HG02571 (cell line): ENCODE measurements around the gene CPLX3.

Experiments used
- ATAC-seq: cut with Tn5 transposase; IDR thresholded peaks from one replicate; pipeline ENCODE4 v1.9.1; 2021; ENCODE audit warnings: mild to moderate bottlenecking, moderate library complexity; ENCODE audit not compliant: unreplicated experiment

CPLX3 gene

DNA sequence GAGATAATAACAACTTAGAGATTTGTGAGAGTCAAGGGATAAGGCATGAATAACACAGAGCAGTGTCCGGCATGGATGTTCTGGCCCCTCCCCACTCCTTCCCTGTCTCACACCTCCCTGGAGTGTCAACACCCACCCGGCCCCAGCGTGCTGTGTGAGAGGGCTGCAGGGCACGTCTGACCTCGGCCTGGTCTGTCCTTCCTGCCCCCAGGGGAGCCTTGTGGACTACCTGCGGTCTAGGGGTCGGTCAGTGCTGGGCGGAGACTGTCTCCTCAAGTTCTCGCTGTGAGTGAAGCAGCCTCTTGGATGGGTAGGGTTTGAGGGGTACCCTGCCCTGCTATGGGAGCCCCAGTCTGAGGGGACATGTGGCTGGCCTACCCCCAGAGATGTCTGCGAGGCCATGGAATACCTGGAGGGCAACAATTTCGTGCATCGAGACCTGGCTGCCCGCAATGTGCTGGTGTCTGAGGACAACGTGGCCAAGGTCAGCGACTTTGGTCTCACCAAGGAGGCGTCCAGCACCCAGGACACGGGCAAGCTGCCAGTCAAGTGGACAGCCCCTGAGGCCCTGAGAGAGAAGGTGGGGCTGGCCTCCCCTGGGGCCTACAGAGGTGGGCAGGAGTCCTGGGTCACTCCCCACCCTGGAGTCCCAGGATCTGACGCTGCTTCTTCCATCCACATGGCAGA is 25.0 kb upstream of the CPLX3 start:
- no peak for ATAC-seq

DNA sequence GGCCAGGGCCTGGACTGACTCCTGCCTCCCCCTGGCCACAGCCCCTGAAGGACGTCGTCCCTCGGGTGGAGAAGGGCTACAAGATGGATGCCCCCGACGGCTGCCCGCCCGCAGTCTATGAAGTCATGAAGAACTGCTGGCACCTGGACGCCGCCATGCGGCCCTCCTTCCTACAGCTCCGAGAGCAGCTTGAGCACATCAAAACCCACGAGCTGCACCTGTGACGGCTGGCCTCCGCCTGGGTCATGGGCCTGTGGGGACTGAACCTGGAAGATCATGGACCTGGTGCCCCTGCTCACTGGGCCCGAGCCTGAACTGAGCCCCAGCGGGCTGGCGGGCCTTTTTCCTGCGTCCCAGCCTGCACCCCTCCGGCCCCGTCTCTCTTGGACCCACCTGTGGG is 24.1 kb upstream of the CPLX3 start:
- ATAC-seq = no peak

DNA sequence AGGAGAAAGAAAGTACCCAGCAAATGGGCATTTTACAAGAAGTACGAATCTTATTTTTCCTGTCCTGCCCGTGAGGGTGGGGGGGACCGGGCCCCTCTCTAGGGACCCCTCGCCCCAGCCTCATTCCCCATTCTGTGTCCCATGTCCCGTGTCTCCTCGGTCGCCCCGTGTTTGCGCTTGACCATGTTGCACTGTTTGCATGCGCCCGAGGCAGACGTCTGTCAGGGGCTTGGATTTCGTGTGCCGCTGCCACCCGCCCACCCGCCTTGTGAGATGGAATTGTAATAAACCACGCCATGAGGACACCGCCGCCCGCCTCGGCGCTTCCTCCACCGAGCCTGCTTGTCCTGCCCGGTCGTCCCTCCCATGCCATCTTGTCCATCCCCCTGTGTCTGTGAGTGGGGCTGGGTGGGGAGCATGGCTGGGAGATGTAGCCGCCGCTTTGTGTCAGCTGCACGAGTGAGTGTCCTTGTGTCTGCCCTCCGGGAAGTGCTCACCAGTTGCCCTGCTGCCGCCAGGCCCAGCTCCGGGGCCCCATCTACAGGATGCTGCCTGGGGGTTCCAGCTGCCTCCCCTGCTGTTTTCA is 23.5 kb upstream of the CPLX3 start:
- ATAC-seq = no peak

DNA sequence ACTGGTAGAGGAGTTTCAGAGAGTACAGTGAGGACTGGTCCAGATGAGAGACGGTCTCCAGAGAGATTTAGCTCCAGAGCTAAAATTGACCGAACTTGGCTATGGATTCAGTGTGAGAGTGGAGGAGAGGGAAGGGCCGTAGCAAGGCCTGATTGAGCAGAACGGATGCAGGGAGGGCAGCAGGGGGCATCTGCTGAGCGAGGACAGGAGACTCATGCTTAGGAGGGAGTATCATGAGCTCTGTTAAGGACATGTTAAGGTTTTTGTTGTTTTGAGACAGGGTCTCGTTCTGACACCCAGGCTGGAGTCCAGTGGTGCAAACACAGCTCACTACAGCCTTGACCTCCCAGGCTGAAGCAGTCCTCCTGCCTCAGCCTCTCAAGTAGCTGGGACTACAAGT is 21.5 kb upstream of the CPLX3 start:
- ATAC-seq = no peak

DNA sequence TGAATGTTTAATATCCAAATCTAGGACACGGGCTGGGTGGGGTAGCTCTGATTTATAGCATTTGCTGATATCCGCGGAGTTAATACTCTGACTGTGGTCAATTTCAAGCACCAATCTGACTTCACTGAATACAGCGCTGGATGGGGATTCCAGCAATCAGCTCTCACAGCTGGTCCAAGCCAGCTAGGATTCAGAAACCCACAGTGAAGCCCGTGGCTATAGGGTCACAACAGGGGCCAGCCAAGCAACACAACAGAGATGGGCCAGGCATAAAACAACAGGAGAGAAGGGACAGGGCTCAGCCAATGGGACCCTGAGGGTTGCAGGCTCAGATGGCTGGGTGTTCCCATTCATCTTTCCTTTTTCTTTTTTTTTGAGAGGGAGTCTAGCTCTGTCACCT is 19.1 kb upstream of the CPLX3 start:
- ATAC-seq = no peak

DNA sequence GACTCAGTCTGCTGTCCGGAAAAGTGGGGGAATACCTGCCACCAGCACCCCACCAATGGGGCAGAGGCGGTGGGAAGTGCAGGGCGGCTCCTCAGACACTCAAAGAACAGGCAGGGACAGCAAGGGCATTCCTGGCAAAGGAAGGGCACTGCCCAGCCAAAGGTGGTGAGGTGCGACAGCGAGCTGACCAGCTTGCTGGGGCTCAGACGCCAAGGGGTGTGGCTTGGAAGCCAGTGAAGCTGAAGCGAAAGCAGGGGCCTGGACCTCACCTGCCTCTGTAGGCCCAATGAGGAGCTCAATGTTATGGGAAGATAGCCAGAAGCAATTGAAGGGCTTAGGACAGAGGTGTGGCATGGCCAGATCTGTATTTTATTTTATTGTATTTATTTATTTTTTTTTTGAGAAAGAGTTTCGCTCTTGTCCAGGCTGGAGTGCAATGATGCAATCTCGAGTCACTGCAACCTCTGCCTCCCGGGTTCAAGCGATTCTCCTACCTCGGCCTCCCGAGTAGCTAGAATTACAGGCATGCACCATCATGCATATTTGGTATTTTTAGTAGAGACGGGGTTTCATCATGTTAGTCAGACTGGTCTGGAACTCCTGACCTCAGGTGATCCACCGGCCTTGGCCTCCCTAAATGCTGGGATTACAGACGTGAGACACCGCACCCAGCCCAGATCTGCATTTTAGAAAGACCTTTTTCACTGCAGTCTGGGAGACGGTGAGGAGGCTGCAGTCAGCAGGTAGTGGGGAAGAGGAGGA is 18.2 kb upstream of the CPLX3 start:
- no peak for ATAC-seq

DNA sequence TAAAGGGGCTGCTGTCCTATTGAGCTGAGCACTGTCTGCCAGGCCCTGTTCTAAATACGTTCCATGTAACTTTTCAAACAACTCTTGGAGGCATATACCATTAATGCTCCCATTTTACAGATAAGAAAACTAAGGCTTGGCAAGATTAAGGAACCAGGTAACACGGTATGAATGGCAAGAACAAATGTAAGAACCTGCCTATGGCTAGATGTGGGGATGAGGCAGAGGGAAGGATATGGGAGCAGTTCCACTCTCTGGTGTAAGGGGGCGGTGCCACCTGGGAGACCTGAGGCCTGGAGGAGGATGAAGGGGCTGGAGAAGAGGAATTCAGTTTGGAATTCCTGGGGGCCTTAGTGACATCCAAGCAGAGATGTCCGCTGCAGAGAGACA is 17.6 kb upstream of the CPLX3 start:
- ATAC-seq = no peak

DNA sequence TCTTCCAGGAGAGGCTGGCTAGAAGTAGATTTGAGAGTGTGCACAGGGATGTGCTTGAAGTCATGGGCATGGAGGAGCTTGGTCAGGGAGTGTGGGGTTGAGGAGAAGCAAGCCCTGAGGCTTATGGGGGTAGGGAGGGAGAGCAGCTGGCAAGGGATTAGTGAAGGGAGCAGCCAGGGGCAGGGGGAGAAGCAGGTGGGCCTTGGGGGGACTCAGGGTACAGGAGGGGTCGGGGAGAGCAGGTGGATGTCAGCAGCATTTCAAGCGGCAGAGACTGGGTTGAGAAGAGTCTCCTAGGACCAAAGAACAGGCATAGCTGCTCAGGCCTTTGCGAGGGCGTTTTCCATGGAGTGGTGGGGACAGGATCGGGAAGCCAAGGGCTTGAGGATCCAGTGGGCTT is 17.2 kb upstream of the CPLX3 start:
- no peak for ATAC-seq

DNA sequence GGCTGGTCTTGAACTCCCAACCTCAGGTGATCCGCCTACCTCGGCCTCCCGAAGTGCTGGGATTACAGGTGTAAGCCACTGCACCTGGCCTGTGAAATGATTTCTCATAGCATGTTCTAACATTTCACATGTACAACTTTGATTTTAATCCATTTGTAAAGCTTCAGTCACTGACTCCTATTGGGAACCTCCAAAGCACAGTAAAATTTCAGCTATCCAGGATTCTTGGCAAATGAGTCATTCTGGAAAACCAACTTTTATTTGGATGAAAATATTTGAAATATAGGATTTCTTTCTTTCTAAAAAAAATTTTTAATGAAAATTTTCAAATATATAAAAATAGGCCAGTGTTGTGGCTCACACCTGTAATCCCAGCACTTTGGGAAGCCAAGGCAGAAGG is 16.5 kb upstream of the CPLX3 start:
- ATAC-seq = no peak

DNA sequence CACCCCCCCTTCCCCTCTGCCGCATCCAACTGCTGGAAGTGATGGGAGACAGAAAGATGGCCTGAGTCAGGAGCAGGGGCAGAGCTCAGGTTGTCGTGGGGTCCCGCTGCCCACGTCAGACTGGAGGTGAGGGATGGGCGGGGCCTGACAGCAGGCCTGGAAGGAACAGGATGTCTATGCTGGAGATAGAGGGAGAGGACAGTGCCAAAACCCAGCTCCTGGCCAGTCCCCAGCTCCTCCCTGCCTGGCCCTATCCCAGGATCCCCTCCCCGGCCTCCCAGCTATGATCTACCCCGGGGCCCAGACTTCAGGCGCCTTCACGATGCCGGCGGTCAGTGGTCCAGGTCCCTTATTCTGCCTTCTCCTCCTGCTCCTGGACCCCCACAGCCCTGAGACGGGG is 13.9 kb upstream of the CPLX3 start, which contains the start of gene LMAN1L:
LMAN1L (plus strand) TSS at position 303 of the 400 bp plus-strand sequence; CDS start at position 323, 20 bp downstream.
- ATAC-seq = no peak

DNA sequence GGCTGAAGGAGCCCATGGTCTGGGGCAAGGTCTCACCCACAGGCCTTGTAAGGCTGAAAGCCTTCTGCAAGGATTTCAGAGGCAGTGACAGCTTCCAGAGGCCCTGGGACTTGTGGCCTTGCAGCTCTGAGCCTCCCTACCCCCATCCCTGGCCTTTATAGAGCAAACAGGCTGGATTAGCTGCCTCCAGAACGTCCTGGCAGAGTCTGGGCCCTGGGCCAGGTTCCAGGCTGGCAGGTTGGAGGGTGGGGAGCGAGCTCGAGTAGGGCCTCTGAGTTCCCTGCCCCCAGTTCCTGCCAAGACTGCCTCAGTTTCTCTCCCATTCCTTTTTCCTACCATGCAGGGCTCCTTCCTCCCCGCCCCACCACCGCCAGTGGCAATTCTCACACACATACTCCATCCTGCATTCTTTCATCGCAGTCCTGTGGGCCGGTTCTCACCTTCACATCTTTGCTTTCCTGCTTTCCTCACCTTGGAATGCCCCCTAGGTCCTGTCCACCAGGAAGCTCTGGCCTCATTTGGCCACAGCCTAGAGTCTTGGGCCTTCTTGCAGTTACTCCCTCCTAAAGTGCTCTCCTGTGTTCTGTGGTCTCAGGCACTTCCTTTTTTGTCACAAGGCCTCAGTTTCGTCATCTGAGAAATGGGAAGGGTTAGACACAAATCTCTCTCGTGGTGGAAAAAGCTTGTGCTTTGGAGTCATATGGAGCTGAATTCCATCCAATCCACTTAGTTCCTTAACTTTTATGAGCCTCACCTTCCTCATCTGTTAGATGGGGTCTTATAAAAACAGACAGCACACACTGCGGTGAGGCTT is 11.1 kb upstream of the CPLX3 start:
- ATAC-seq = no peak

DNA sequence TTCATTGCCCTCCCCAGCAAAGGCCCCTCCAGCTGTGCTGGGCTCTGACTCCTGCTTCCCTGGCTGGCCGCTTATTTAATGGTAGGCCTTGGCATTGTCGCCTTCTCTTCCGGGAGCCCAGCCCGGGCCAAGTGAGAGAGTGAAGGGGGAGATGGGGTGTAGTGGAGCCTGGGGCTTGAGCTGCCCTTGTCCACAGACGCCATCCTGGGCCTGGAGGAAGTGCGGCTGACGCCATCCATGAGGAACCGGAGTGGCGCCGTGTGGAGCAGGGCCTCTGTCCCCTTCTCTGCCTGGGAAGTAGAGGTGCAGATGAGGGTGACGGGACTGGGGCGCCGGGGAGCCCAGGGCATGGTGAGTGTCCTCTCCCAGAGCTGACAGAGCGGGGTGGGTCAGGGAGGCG is 10.5 kb upstream of the CPLX3 start:
- no peak for ATAC-seq

DNA sequence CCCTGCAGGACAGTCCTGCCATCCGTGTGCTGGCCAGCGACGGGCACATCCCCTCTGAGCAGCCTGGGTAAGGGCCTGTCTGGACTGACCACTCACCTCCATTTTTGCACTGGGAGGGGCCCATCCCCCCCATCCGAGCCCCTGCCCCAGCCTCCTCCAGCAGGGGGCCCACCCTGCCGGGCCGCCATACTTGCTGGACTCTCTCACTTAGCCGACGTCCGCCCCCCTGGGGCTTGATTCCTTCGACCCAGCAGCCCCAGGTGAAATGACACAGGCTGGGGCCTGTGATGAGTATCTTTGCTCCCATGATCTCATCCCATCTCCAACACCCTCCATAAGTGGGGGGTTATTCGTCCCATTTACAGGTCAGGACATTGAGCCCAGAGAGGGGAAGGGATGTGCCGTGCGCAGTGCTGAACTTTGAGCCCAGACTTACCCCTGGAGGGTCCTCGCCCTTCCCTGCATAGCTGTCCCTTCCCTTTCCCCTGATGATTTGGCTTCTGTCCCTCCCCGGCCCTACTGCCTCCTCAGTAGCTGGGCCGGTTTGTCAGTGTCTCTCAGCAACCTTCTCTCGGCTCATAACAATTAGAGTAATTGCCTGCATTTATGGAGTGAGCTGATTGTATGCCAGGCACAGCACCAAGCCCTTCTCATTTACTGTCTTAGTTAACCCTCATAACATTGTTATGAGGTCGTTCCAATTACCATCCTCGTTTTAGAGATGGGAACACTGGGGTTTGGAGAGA is 9.6 kb upstream of the CPLX3 start:
- no peak for ATAC-seq

DNA sequence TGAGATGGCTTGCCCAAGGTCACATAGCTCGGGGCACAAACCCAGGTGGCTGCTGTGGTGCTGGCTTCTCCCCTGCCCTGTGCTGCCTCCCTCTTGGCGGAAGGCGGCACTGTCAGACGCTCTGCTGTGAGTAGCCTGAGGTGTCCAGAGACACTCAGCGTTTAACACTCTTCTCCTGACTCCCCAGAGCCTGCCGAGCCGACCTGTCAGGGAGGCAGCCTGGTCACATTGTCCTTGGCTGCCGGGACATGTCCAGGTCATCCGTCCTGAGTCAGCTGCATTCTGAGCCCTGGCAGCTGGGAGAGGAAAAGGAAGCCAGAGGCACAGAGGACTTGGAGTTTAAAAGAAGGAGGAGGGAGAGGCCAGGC is 9.1 kb upstream of the CPLX3 start:
- ATAC-seq = no peak

DNA sequence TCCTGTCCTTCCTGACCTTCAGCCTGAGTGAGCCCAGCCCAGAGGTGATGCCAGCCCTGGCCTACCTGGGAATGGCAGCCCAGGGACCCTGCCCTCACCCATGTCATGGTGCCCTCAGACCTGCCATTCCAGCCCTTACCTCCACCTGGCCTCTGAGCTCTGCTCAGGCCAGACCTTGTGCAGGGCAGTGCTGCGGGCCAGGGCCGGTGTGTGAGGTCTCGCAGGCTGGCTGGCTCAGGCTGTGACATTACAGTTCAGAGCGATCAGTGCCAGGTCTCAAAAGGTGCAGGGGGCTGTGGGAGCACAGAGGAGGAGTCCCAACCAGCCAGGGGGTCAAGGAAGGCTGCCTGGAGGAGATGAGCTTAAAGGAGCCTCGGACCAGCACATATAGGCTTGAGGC is 6.4 kb upstream of the CPLX3 start:
- ATAC-seq = no peak

DNA sequence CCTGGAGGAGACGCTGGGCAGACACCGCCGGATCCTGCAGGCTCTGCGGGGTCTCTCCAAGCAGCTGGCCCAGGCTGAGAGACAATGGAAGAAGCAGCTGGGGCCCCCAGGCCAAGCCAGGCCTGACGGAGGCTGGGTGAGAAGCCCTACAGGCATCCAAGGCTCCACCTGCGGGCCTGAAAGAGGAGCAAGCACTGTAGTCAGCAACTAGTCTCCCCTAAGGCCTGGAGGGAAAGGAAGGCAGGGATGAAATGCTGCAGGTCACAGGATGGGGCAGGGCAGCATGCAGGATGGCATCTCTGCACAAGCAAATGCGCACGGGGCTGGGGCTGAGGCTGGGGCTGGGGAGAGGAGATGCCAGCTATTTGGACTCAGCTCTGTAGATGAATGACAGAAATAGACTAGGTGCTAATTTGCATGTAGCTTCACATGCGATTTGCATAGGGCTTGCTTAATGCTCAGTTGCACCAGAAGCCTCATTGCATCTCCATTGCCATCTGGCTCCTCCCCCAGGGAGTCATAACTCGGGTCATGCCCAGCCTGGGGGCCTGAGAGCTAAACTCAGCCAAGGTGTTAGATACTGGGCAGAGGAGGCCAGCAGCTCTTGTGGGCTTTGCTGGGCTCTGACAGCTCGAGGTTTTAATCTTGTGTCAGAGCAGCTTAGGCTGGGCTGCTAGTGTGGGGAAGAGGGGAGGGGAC is 5.2 kb upstream of the CPLX3 start:
- ATAC-seq = peak; percentile 50

DNA sequence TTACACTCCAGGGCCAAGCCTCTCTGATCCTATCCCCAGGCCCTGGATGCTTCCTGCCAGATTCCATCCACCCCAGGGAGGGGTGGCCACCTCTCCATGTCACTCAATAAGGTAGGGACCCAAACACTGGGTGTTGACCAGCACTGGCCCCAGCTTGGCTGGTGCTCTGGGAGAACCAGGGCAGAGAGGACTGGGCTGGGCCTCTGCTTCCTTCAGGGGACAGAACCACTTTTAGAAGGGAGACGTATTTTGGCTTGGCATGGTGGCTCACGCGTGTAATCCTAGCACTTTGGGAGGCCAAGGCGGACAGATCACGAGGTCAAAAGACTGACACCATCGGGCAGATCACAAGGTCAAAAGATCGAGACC is 4.7 kb upstream of the CPLX3 start:
- no peak for ATAC-seq

DNA sequence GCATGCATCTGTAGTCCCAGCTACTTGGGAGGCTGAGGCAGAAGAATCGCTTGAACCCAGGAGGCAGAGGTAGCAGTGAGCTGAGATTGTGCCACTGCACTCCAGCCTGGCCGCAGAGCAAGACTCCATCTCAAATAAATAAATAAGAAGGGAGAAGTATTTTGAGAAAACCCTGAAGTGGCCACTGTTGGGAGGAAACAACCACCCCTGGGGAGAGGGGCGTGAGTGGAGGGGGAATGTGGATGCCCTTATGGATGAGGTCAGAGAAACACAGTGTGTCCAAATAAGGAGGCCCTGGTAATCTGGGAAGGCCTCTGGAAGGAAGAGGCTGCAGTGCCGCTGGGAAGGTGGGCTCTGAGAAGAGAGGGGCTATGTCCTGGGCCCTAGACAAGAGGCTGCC is 4.2 kb upstream of the CPLX3 start:
- ATAC-seq = no peak

DNA sequence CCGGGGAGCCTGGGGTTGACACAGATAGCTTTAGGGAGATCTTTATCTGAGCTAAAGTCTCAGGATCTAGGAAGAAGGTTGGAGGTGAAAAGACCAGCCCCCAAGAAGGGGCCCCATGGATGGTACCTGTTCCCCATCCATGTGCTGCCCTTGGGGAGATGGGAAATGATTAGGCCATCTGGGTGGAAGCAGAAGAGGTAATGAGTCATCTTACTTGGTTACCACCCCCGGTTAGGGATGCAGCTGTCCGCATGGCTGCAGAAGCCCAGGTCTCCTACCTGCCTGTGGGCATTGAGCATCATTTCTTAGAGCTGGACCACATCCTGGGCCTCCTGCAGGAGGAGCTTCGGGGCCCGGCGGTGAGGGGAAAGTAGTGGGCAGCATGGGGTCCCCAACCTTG is 3.1 kb upstream of the CPLX3 start:
- ATAC-seq = no peak

DNA sequence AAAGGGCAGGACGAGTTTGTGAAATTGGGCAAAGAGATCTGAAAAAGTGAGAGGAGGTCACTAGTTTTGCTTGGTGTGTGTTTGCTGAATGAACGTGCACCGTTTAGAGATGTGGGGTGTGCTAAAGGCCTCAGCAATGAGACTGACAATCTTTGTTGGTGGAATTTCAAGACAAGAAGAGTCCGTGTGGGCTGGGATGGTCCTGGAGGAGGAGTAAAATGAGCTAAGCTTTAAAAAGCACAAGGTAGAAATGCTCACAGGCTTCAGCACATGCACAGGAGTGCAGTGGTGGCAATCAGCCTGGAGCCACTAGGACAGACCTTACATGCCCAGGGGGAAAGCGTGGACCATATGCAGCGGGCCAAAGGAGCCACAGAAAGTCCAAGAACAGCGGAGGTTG is 1.5 kb upstream of the CPLX3 start:
- ATAC-seq = no peak
